Fibroblast of lung (primary cell): ENCODE results near the gene EFNA2.

Experiments
- CTCF ChIP-seq, 2 donors: IDR thresholded peaks in 1 of 2; conservative IDR thresholded peaks in 1 of 2; 1 replicate in 1 of 2; 2 replicates in 1 of 2; pipeline ENCODE4 v1.5.1; 2011 to 2012; ENCODE audit warnings: low read length in 2 of 2, control low read depth in 1 of 2, inconsistent platforms in 1 of 2, low read depth in 1 of 2, mild to moderate bottlenecking in 1 of 2
- EZH2 ChIP-seq: IDR thresholded peaks from 2 replicates; pipeline ENCODE4 v1.5.1; 2012; ENCODE audit warnings: low read length, control low read depth, mild to moderate bottlenecking; ENCODE audit errors: missing control alignments

GRCh38 chr19:1269065-1269477, 16.6 kb upstream of the EFNA2 start, which contains the start of gene CIRBP:
- TF ChIP-seq CTCF (conservative IDR thresholded peaks at IDR 0.05 in 1 of 2, IDR thresholded peaks at IDR 0.05 in 1 of 2; ENCODE audit: low read depth in 1 of 2, low read length in 2 of 2) = no peak
- no peak for TF ChIP-seq EZH2
